HG02852 (cell line): ENCODE results near the gene CLCA2.

Experiments
- ATAC-seq: cut with Tn5 transposase; IDR thresholded peaks from one replicate; pipeline ENCODE4 v1.9.1; 2021; ENCODE audit warnings: mild to moderate bottlenecking, moderate library complexity; ENCODE audit not compliant: unreplicated experiment

Gene CLCA2

GRCh38 chr1:86423873-86424272 lies at the start of gene CLCA2:
Gene CLCA2 (plus strand): TSS chr1:86424171. CDS start chr1:86424248, 77 bp downstream.
- no peak for ATAC-seq

- ATAC-seq: no peak
These were observed 48.3 kb upstream of the CLCA2 start for GRCh38 chr1:86375688-86376087.

- no peak for ATAC-seq
These were observed 46.6 kb upstream of the CLCA2 start for GRCh38 chr1:86377341-86377740.

- no peak for ATAC-seq
These were observed 45.2 kb upstream of the CLCA2 start for GRCh38 chr1:86378813-86379212.

GRCh38 chr1:86380257-86380861 lies 43.6 kb upstream of the CLCA2 start:
- ATAC-seq: peak; percentile 79

- no peak for ATAC-seq
These were observed 42.7 kb upstream of the CLCA2 start for GRCh38 chr1:86381223-86381622.

- ATAC-seq: peak; percentile 47
These were observed 41.1 kb upstream of the CLCA2 start for GRCh38 chr1:86382878-86383277.

- no peak for ATAC-seq
These were observed 35.9 kb upstream of the CLCA2 start for GRCh38 chr1:86387916-86388627.

GRCh38 chr1:86388777-86389176 lies 35.2 kb upstream of the CLCA2 start:
- no peak for ATAC-seq

GRCh38 chr1:86389307-86389706 lies 34.7 kb upstream of the CLCA2 start:
- ATAC-seq: peak; percentile 90

GRCh38 chr1:86394416-86394815 lies 29.6 kb upstream of the CLCA2 start:
- no peak for ATAC-seq

- ATAC-seq: peak; percentile 100
These were observed 28.0 kb upstream of the CLCA2 start, which contains the start of gene ODF2L for GRCh38 chr1:86395751-86396497. Gene ODF2L (minus strand): TSS chr1:86396323. CDS start chr1:86387027, 9,296 bp downstream.

- peak; percentile 30 for ATAC-seq
These were observed 27.5 kb upstream of the CLCA2 start for GRCh38 chr1:86396498-86396890.

- no peak for ATAC-seq
These were observed 14.5 kb upstream of the CLCA2 start for GRCh38 chr1:86409416-86410021.

- no peak for ATAC-seq
These were observed 13.1 kb upstream of the CLCA2 start for GRCh38 chr1:86410879-86411278.

GRCh38 chr1:86416343-86416742 lies 7.6 kb upstream of the CLCA2 start:
- ATAC-seq: no peak

- ATAC-seq: peak; percentile 91
These were observed 4.6 kb upstream of the CLCA2 start for GRCh38 chr1:86419277-86419903.

GRCh38 chr1:86421601-86422280 lies 2.2 kb upstream of the CLCA2 start:
- ATAC-seq: no peak

- no peak for ATAC-seq
These were observed 498 bp upstream of the CLCA2 start for GRCh38 chr1:86423473-86423872.

GRCh38 chr1:86429122-86429725 lies 5.3 kb downstream of the CLCA2 start:
- ATAC-seq: no peak
